Naive thymus-derived CD8-positive, alpha-beta T cell (primary cell): Measurements from ENCODE around the gene ATP10D. TPM values are rescaled to one million over a fixed set of nuclear protein-coding genes. Genes with fewer than 3 reads are reported as not detected.
A peak's percentile ranks its signal among the peaks of the same experiment; 100 is the strongest.

Experiments used
- ATAC-seq, 2 donors: fragments of 150-1000 bp; cut with Tn5 transposase in 1 of 2; sonication (Bioruptor Pico), chemical (Tn5 transposase) in 1 of 2; 1 replicate in 1 of 2; 2 replicates in 1 of 2; pipeline ENCODE4 v1.10.0; 2021; ENCODE audit warnings: mild to moderate bottlenecking in 2 of 2, moderate library complexity in 2 of 2
- POLR2A ChIA-PET: fragments of 350-600 bp; sonication (Branson Sonifier 250); formaldehyde crosslinking; loops from one replicate; lab custom pipeline; 2021; ENCODE audit warnings: antibody characterized with exemption; lab: Charles Lee
- DNase-seq, 10 donors: peaks; one replicate each; pipeline versions ENCODE4 v3.0.0 to v3.0.0-alpha.2; 2020 to 2022
- H3K27ac Mint-ChIP-seq, 10 donors: one replicate each; pipeline ENCODE4 v1.8.0; 2020 to 2022; ENCODE audit warnings: mild to moderate bottlenecking in 10 of 10, mixed read lengths in 10 of 10, moderate library complexity in 4 of 10, inconsistent platforms in 1 of 10
- H3K27me3 Mint-ChIP-seq, 5 donors: one replicate each; pipeline ENCODE4 v1.8.0; 2021 to 2022; ENCODE audit warnings: mixed read lengths in 5 of 5
- H3K36me3 Mint-ChIP-seq, 3 donors: one replicate each; pipeline ENCODE4 v1.8.0; 2020 to 2022; ENCODE audit warnings: mixed read lengths in 3 of 3, mild to moderate bottlenecking in 2 of 3, inconsistent platforms in 1 of 3
- H3K4me1 Mint-ChIP-seq, 4 donors: one replicate each; pipeline ENCODE4 v1.8.0; 2021 to 2022; ENCODE audit warnings: mixed read lengths in 4 of 4
- H3K4me3 Mint-ChIP-seq, 10 donors: one replicate each; pipeline ENCODE4 v1.8.0; 2020 to 2022; ENCODE audit warnings: mild to moderate bottlenecking in 10 of 10, mixed read lengths in 10 of 10, moderate library complexity in 6 of 10, inconsistent platforms in 1 of 10
- H3K9me3 Mint-ChIP-seq, 9 donors: one replicate each; pipeline ENCODE4 v1.8.0; 2020 to 2022; ENCODE audit warnings: mixed read lengths in 9 of 9, mild to moderate bottlenecking in 3 of 9, inconsistent platforms in 1 of 9, moderate library complexity in 1 of 9
- polyA plus RNA-seq, 3 donors: library from polyadenylated mRNA; unstranded; fragments of 300-500 nt; fragmentation: Illumina TruSeq; gene quantifications; one replicate each; pipeline ENCODE4 v1.2.3, GENCODE V29; 2021
- total RNA-seq, 8 experiments: library from RNA in 2 of 8; stranded (reverse) in 2 of 8; gene quantifications; one replicate each; pipeline ENCODE4 v1.2.3 and lab custom pipeline; 2021 to 2026

The ATP10D gene
- total RNA-seq (10 to 100 TPM in 1 of 2 experiments, 1 to 10 TPM in 1; 9.7 to 14.9 TPM), polyA plus RNA-seq (1 to 10 TPM; 2.7 to 5.1 (median 3.8) TPM), total RNA-seq (lab: John Stamatoyannopoulos, UW) (4.2 to 15.6 (median 10.5) reads per million in 6 experiments)

GRCh38 chr4:47485047-47485692, at the start of gene ATP10D:
TSS of gene ATP10D (plus strand) at chr4:47485275. CDS start at chr4:47512541, 27,266 bp downstream.
- ATAC-seq (peak; percentile 93 to 97), DNase-seq (peak; percentile 56 to 85 (median 68))
- H3K9me3 Mint-ChIP-seq = no peaks in the 10 kb centered on the region
- no peaks in the 10 kb centered on the region for H3K36me3 Mint-ChIP-seq
- H3K4me1 Mint-ChIP-seq = peaks cover 10 to 51% (median 30%) of the 10 kb centered on the region in 4 donors
- peak within 1 kb of the TSS; percentile 92 to 99 (median 96) for H3K4me3 Mint-ChIP-seq
- POLR2A ChIA-PET = interaction anchor here (0.7 to 2.3 kb wide), 3 partner anchors 8 to 46 kb away, joined by 3 to 28 read pairs (median 3); partner anchors contain the start of gene COMMD8
- peak within 1 kb of the TSS; percentile 94 to 98 (median 96) for H3K27ac Mint-ChIP-seq
- H3K27me3 Mint-ChIP-seq = no peaks in the 10 kb centered on the region

- H3K27me3 Mint-ChIP-seq = no peaks in the 10 kb centered on the region
- H3K4me3 Mint-ChIP-seq = peak overlapping the region in 1 of 10 donors; percentile 24
- POLR2A ChIA-PET = no interaction called here
- DNase-seq (no peak), ATAC-seq (no peak)
- H3K9me3 Mint-ChIP-seq = no peaks in the 10 kb centered on the region
- H3K4me1 Mint-ChIP-seq = peaks cover 5 to 20% (median 11%) of the 10 kb centered on the region in 4 donors
- H3K36me3 Mint-ChIP-seq = peaks cover 0 to 11% (median 9%) of the 10 kb centered on the region in 3 donors
- peak overlapping the region in 1 of 10 donors; percentile 30 for H3K27ac Mint-ChIP-seq
These were observed 42.1 kb upstream of the ATP10D start for GRCh38 chr4:47442980-47443379.

DNA sequence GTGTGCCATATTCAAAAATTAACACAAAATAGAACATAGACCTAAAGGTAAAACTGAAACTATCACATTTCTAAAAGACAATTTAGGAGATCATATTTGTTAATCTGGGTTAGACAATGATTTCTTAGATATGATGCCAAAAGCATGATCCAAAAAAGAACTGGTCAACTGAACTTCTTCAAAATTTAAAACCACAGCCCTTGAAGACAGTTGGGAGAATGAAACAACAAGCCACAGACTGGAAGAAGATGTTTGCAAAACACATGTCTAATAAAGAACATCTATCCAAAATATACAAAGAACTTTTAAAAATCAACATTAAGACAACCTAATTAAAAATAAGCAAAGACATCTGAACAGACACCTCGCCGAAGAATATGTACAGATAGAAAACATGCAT, 41.0 kb upstream of the ATP10D start:
- ATAC-seq (no peak), DNase-seq (no peak)
- Mint-ChIP-seq H3K4me1 (peaks cover 5 to 20% (median 11%) of the 10 kb centered on the region in 4 donors), H3K36me3 (peaks cover 0 to 11% (median 9%) of the 10 kb centered on the region in 3 donors), H3K4me3 (no peak overlapping the region), H3K9me3 (no peaks in the 10 kb centered on the region), H3K27ac (no peak overlapping the region), H3K27me3 (no peaks in the 10 kb centered on the region)
- POLR2A ChIA-PET = interaction anchor here (0.5 kb wide), 1 partner anchor 103 kb away, joined by 3 read pairs; no protein-coding TSS in a partner anchor

- H3K27ac Mint-ChIP-seq = peak overlapping the region in 2 of 10 donors; percentile 14 to 44
- no peak for ATAC-seq
- H3K4me1 Mint-ChIP-seq = peaks cover 4 to 13% (median 5%) of the 10 kb centered on the region in 4 donors
- H3K27me3 Mint-ChIP-seq = no peaks in the 10 kb centered on the region
- POLR2A ChIA-PET = no interaction called here
- H3K36me3 Mint-ChIP-seq = peaks cover 9 to 59% (median 34%) of the 10 kb centered on the region in 3 donors
- H3K9me3 Mint-ChIP-seq = no peaks in the 10 kb centered on the region
- no peak overlapping the region for H3K4me3 Mint-ChIP-seq
- no peak for DNase-seq
These were observed 33.4 kb upstream of the ATP10D start for GRCh38 chr4:47451657-47452056.

GRCh38 chr4:47462799-47463234, 22.3 kb upstream of the ATP10D start:
- ATAC-seq (peak in 1 of 2 donors; percentile 5), DNase-seq (no peak)
- peak overlapping the region; percentile 89 to 99 (median 96) for H3K27ac Mint-ChIP-seq
- H3K4me3 Mint-ChIP-seq = peak overlapping the region; percentile 87 to 95 (median 90)
- H3K9me3 Mint-ChIP-seq = no peaks in the 10 kb centered on the region
- H3K36me3 Mint-ChIP-seq = peaks cover 0 to 23% (median 10%) of the 10 kb centered on the region in 3 donors
- H3K4me1 Mint-ChIP-seq = peaks cover 15 to 49% (median 44%) of the 10 kb centered on the region in 4 donors
- no peaks in the 10 kb centered on the region for H3K27me3 Mint-ChIP-seq
- POLR2A ChIA-PET = interaction anchor here (0.6 to 3.1 kb wide), 3 partner anchors 23 to 102 kb away, joined by 3 to 28 read pairs (median 9); partner anchors contain the start of gene ATP10D

DNA sequence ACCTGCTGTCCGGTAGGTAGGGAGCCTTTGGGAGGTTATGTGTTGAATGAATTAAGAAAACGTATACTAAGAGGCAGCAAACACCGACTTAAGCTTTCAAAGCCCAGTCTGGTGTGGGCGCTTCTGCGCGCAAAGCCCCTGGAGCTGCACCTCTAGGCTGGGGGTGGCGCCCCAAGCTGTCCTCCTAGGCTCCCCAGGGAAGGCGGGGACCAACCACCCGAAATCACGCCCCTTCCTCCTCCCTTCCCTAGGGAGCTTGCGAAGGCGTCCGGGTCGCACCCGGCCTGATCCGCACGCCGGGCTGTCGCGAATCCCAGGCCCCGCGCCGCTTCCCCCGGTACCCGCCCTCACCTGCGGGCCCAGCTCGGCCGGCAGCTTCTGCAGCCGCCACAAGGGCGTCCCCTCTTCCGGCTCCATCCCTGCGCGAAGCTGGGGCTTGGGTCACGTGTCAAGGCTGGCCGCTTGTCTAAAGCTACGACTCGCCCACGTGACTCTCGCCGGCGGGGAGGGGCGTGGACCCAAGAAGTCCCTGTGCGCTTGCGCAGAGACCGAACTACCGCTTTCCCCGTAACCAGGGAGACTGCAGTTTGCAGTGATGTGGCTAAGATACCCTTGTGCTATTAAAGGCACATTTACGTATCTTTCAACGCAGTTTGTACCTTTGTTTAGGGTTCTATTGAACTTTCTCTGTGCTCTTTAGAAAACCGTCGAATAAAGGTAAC, 21.7 kb upstream of the ATP10D start, which contains the start of gene COMMD8:
COMMD8 (minus strand) TSS at position 468 of the 722 bp plus-strand sequence; CDS start at position 417, 51 bp downstream.
- Mint-ChIP-seq H3K9me3 (no peaks in the 10 kb centered on the region), H3K27me3 (no peaks in the 10 kb centered on the region), H3K4me3 (peak within 1 kb of the TSS; percentile 87 to 95 (median 90)), H3K27ac (peak within 1 kb of the TSS; percentile 89 to 99 (median 96)), H3K36me3 (peaks cover 0 to 17% (median 8%) of the 10 kb centered on the region in 3 donors), H3K4me1 (peaks cover 15 to 48% (median 44%) of the 10 kb centered on the region in 4 donors)
- POLR2A ChIA-PET = interaction anchor here (0.6 to 3.1 kb wide), 3 partner anchors 22 to 102 kb away, joined by 3 to 28 read pairs (median 9); partner anchors contain the start of gene ATP10D
- ATAC-seq (peak; percentile 88 to 92), DNase-seq (peak; percentile 93 to 99 (median 97))

DNA sequence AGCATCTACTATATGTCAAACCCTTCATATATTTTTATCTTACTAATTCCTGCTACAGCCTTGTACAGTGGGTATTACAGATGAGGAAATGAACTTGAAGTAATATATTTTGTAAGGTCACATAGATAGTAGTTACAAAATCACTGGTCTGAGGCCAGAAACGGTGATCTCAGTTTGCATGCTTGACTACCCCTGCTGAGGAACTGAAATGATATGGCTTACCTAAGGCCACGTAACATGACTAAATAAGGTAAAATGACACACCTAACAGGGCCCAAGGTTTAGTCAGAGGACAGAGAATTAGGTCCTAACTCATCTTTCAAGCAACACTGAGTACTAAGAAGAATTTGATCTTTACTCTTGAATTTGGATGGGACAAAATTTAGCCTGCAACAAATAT, 20.1 kb upstream of the ATP10D start:
- POLR2A ChIA-PET = interaction anchor here (3.1 kb wide), 1 partner anchor 20 kb away, joined by 28 read pairs; the partner anchor contains the start of gene ATP10D
- Mint-ChIP-seq H3K27ac (no peak overlapping the region), H3K4me3 (no peak overlapping the region), H3K27me3 (peaks cover 0 to 6% (median 0%) of the 10 kb centered on the region in 5 donors), H3K9me3 (no peaks in the 10 kb centered on the region), H3K4me1 (peaks cover 15 to 36% (median 33%) of the 10 kb centered on the region in 4 donors), H3K36me3 (peaks cover 0 to 1% (median 0%) of the 10 kb centered on the region in 3 donors)
- ATAC-seq = no peak
- DNase-seq = no peak

- ATAC-seq (no peak), DNase-seq (no peak)
- POLR2A ChIA-PET = no interaction called here
- H3K4me3 Mint-ChIP-seq = no peak overlapping the region
- H3K36me3 Mint-ChIP-seq = no peaks in the 10 kb centered on the region
- peaks cover 15 to 27% (median 24%) of the 10 kb centered on the region in 4 donors for H3K4me1 Mint-ChIP-seq
- peak overlapping the region in 4 of 10 donors; percentile 3 to 54 (median 8) for H3K27ac Mint-ChIP-seq
- H3K27me3 Mint-ChIP-seq = peaks cover 0 to 6% (median 0%) of the 10 kb centered on the region in 5 donors
- no peaks in the 10 kb centered on the region for H3K9me3 Mint-ChIP-seq
These were observed 18.9 kb upstream of the ATP10D start for GRCh38 chr4:47466056-47466785.

DNA sequence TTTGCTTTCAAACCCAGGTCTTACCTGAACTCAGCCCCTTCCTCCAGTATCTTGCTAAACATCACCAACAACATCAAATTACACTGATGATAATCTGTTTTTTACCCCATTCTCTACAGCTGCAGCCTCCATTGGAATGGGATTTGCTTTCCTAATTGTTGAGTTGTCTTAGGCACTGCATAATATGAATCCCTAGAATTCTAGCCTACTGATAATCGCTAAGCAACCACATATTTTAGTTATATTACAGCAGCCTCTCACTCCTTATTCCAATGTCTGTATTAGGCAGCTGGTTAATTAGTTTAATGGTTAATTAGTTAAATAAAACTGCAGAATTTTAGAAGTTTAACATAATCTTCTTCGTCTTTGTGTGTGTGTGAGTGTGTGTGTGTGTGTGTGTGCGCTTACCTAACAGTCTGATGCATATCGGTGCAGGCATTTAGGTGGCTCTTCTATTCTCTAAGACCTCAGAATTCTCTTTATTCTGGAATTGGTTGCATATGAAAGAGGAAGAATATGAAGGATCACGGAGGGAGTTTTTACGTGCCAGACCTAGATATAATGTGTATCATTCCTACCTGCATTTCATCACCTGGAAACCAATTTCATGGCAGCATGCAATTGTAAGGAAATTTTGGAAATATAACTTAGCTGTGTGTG, 16.2 kb upstream of the ATP10D start:
- DNase-seq = no peak
- no peak for ATAC-seq
- Mint-ChIP-seq H3K27ac (no peak overlapping the region), H3K4me3 (no peak overlapping the region), H3K4me1 (peaks cover under 1 to 4% (median 2%) of the 10 kb centered on the region in 4 donors), H3K36me3 (no peaks in the 10 kb centered on the region), H3K27me3 (peaks cover 0 to 10% (median 0%) of the 10 kb centered on the region in 5 donors), H3K9me3 (no peaks in the 10 kb centered on the region)
- POLR2A ChIA-PET = no interaction called here

DNA sequence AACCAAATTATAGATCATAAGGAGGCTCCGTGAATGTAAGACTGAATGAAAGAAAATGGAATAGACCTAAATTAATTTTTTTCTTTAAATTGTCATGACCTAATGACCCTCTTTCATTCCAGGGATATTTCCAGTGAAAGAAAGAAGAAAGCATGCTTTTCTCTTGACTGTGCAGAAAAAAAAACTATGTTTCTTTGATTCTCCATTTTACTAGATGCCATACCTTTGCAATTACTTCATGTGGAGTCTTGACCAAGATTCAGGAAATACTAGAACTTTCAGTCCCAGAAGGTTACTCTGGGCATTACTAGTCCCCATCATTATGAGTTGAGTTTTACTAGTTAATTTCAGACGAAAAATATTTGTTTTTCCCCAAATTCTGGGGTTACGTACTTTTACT, 15.1 kb upstream of the ATP10D start:
- Mint-ChIP-seq H3K36me3 (no peaks in the 10 kb centered on the region), H3K27me3 (peaks cover 0 to 10% (median 1%) of the 10 kb centered on the region in 5 donors), H3K9me3 (no peaks in the 10 kb centered on the region), H3K4me3 (no peak overlapping the region), H3K4me1 (no peaks in the 10 kb centered on the region), H3K27ac (no peak overlapping the region)
- POLR2A ChIA-PET = no interaction called here
- ATAC-seq = no peak
- no peak for DNase-seq

DNA sequence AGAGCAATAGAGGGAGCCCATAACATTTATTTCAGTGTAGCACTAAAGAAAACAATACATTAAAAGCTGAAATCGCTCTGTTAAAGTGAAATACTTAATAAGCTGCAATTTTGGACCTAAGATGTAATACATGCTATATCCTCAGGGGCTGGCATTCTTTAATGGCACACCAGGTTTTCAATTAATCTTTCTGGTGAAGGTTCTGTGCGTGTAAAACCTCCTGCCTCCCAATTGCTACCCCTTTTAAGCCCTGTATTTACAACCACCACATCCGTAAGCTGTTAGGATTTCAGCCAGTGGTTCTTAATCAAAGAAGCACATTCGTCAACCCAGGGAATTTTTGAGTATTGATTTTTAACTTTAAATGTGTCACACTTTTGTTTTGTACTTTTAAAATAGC, 14.0 kb upstream of the ATP10D start:
- peaks cover 0 to 10% (median 1%) of the 10 kb centered on the region in 5 donors for H3K27me3 Mint-ChIP-seq
- POLR2A ChIA-PET = no interaction called here
- ATAC-seq = no peak

More for the DNA sequence above, 14.0 kb upstream of the ATP10D start:
- H3K36me3 Mint-ChIP-seq = no peaks in the 10 kb centered on the region
- H3K4me1 Mint-ChIP-seq = no peaks in the 10 kb centered on the region
- no peak for DNase-seq
- no peaks in the 10 kb centered on the region for H3K9me3 Mint-ChIP-seq
- no peak overlapping the region for H3K27ac Mint-ChIP-seq
- H3K4me3 Mint-ChIP-seq = no peak overlapping the region
